K562 treated with DMSO at 1 percent for 4 hours (cell line): ENCODE results near the gene SKIL. TPM values are rescaled to one million over a fixed set of nuclear protein-coding genes. Genes with fewer than 3 reads are reported as not detected.

Source experiments
- total RNA-seq: library from RNA; unstranded; fragments of 300-600 nt; gene quantifications from 2 replicates; pipeline ENCODE4 v1.2.3, GENCODE V29; 2022; ENCODE audit not compliant: insufficient read depth

SKIL gene
- 18.0 and 18.8 TPM in 2 replicates for total RNA-seq

GRCh38 chr3:170357176-170358041 lies at the start of gene SKIL:
SKIL (plus strand) TSS chr3:170357715; CDS start chr3:170360332, 2,617 bp downstream.

GRCh38 chr3:170418422-170419398 lies 61.2 kb downstream of the SKIL start, which contains the start of gene CLDN11:
CLDN11 (plus strand) TSS chr3:170418868; CDS start chr3:170419067, 199 bp downstream.

Other genes starting within 250 kb of the SKIL start
- 16.6 and 16.7 TPM in 2 replicates for gene PHC3, start 176.0 kb upstream of the SKIL start, total RNA-seq
- 18.5 and 19.1 TPM in 2 replicates for gene PRKCI, start 135.3 kb upstream of the SKIL start, total RNA-seq
- 0.48 TPM in 1 of 2 replicates, not detected in the other for gene CLDN11, start 61.2 kb downstream of the SKIL start, total RNA-seq
- gene SLC7A14, start 228.4 kb downstream of the SKIL start, total RNA-seq = not detected in 2 replicates